HL-60 (cell line): ENCODE results near the gene ABCC1.
"Not testable (repeated sequence)": the region's sequence is repeated elsewhere in the genome, so short reads cannot be mapped to it uniquely, and the experiment has no call there.

Source experiments
- DNase-seq, 2 experiments: peaks; one replicate each; pipeline ENCODE4 v3.0.0-alpha.2; 2010 to 2020; ENCODE audit warnings: low read depth in 1 of 2, low spot score in 1 of 2
- H3K27ac ChIP-seq: fragments of 250-450 bp; sonication (Bioruptor Pico); replicated peaks from 2 replicates; pipeline ENCODE4 v1.5.1; 2020; ENCODE audit warnings: mild to moderate bottlenecking, moderate library complexity
- H3K27me3 ChIP-seq: fragments of 250-450 bp; sonication (Bioruptor Pico); 2 replicates; pipeline ENCODE4 v1.5.1; 2021; ENCODE audit warnings: mild to moderate bottlenecking, moderate library complexity; ENCODE audit not compliant: insufficient read depth, poor library complexity, severe bottlenecking
- H3K4me3 ChIP-seq: replicated peaks from 2 replicates; pipeline ENCODE4 v1.5.1; 2011; ENCODE audit warnings: mild to moderate bottlenecking, control low read depth, low read length; ENCODE audit not compliant: insufficient read depth
- CTCF ChIP-seq: IDR thresholded peaks from one replicate; pipeline ENCODE4 v1.5.1; 2011; ENCODE audit warnings: low read length, control low read depth, inconsistent platforms; ENCODE audit not compliant: insufficient read depth
- GABPA ChIP-seq: IDR thresholded peaks from 2 replicates; pipeline ENCODE4 v1.6.1; 2012; ENCODE audit warnings: low read depth
- POLR2AphosphoS5 ChIP-seq: IDR thresholded peaks from 2 replicates; pipeline ENCODE4 v1.6.1; 2012; ENCODE audit warnings: low read depth
- REST ChIP-seq: IDR thresholded peaks from 2 replicates; pipeline ENCODE4 v1.6.1; 2012; ENCODE audit warnings: low read depth; ENCODE audit not compliant: insufficient replicate concordance
- SPI1 ChIP-seq: IDR thresholded peaks from 2 replicates; pipeline ENCODE4 v1.6.1; 2012; ENCODE audit warnings: low read depth, mild to moderate bottlenecking, borderline replicate concordance

ABCC1 gene

GRCh38 chr16:15981382-15981781 is 32.0 kb downstream of the ABCC1 start:
- Histone ChIP-seq H3K27me3 (no peaks in the 10 kb centered on the region), H3K27ac (no peak overlapping the region), H3K4me3 (no peak overlapping the region)
- DNase-seq: no peak
- no peak for TF ChIP-seq GABPA
- no peak for TF ChIP-seq SPI1
- TF ChIP-seq CTCF: no peak
- no peak for TF ChIP-seq POLR2AphosphoS5
- no peak for TF ChIP-seq REST

- not testable (repeated sequence) for H3K27me3 ChIP-seq, H3K27ac ChIP-seq
- peak in 1 of 2 experiments; percentile 8 for DNase-seq
These were observed 32.9 kb downstream of the ABCC1 start for GRCh38 chr16:15982194-15982915.

GRCh38 chr16:15983898-15984297 is 34.5 kb downstream of the ABCC1 start:
- TF ChIP-seq GABPA (no peak), REST (no peak), SPI1 (no peak), CTCF (no peak), POLR2AphosphoS5 (no peak)
- no peak overlapping the region for H3K27ac ChIP-seq
- no peaks in the 10 kb centered on the region for H3K27me3 ChIP-seq
- H3K4me3 ChIP-seq: no peak overlapping the region
- DNase-seq: no peak

More at GRCh38 chr16:15982194-15982915, 32.9 kb downstream of the ABCC1 start:
- H3K4me3 ChIP-seq: not testable (repeated sequence)
- 0 out of 2 replicates have a peak, but pooled peaks have one; percentile 34 for TF ChIP-seq SPI1

GRCh38 chr16:15985144-15985543 is 35.7 kb downstream of the ABCC1 start:
- DNase-seq: no peak
- Histone ChIP-seq H3K4me3 (no peak overlapping the region), H3K27me3 (no peaks in the 10 kb centered on the region), H3K27ac (no peak overlapping the region)
- no peak for TF ChIP-seq SPI1
- no peak for TF ChIP-seq CTCF
- no peak for TF ChIP-seq GABPA
- TF ChIP-seq POLR2AphosphoS5: no peak
